Panc1 (cell line): Measurements from ENCODE around the gene FHIT. TPM values are rescaled to one million over a fixed set of nuclear protein-coding genes. Genes with fewer than 3 reads are reported as not detected.

Source experiments
- ATAC-seq: fragments of 200-7000 bp; cut with Tn5 transposase; 2 replicates; pipeline ENCODE4 v1.9.1; 2020; ENCODE audit warnings: mild to moderate bottlenecking, moderate library complexity
- BruUV-seq: library from RNA; stranded (reverse); fragments of 400-500 nt; replicated peaks from 2 replicates; lab custom pipeline; 2021; lab: Mats Ljungman, UMichigan
- CTCF ChIA-PET: fragments of 300-600 bp; sonication (Branson Sonifier 250); formaldehyde crosslinking; loops from one replicate; lab custom pipeline; 2022; ENCODE audit warnings: antibody characterized with exemption; lab: Charles Lee
- POLR2A ChIA-PET: fragments of 300-600 bp; sonication (Branson Sonifier 250); formaldehyde crosslinking; loops from one replicate; lab custom pipeline; 2022; ENCODE audit warnings: antibody characterized with exemption; lab: Charles Lee
- DNase-seq: peaks from one replicate; pipeline ENCODE4 v3.0.0-alpha.2; 2010; ENCODE audit warnings: low read depth, low spot score
- H3K27ac ChIP-seq: 2 replicates; pipeline ENCODE4 v1.5.1; 2011; ENCODE audit warnings: mild to moderate bottlenecking, low read length, inconsistent platforms
- H3K27me3 ChIP-seq: fragments of 200-500 bp; sonication (Bioruptor generic); 2 replicates; pipeline ENCODE4 v1.6.0; 2014; ENCODE audit warnings: low read length, inconsistent platforms; ENCODE audit not compliant: control insufficient read depth, insufficient read depth
- H3K36me3 ChIP-seq: fragments of 200-500 bp; sonication (Bioruptor generic); 2 replicates; pipeline ENCODE4 v1.5.1; 2014; ENCODE audit warnings: inconsistent platforms, mild to moderate bottlenecking, low read length, moderate library complexity; ENCODE audit not compliant: control insufficient read depth, insufficient read depth
- H3K4me1 ChIP-seq: 2 replicates; pipeline ENCODE4 v1.5.1; 2011; ENCODE audit warnings: inconsistent platforms, mild to moderate bottlenecking, low read length, moderate library complexity; ENCODE audit not compliant: control insufficient read depth, insufficient read depth
- H3K4me3 ChIP-seq, 2 experiments: 2 replicates each; pipeline ENCODE4 v1.5.1; 2011 to 2012; ENCODE audit warnings: low read depth in 2 of 2, low read length in 2 of 2, mild to moderate bottlenecking in 2 of 2, inconsistent platforms in 1 of 2, moderate library complexity in 1 of 2
- H3K9me3 ChIP-seq: fragments of 200-500 bp; sonication (Bioruptor generic); 2 replicates; pipeline ENCODE4 v1.5.1; 2014; ENCODE audit warnings: low read depth, mild to moderate bottlenecking, inconsistent platforms, low read length, moderate library complexity; ENCODE audit not compliant: control insufficient read depth, insufficient read depth
- POLR2AphosphoS5 ChIP-seq: IDR thresholded peaks from 2 replicates; pipeline ENCODE4 v1.6.1; 2012; ENCODE audit warnings: mild to moderate bottlenecking, low read depth, low read length, moderate library complexity
- SIN3A ChIP-seq: IDR thresholded peaks from 2 replicates; pipeline ENCODE4 v1.6.1; 2012; ENCODE audit warnings: low read depth, mild to moderate bottlenecking, low read length, moderate library complexity, borderline replicate concordance; ENCODE audit not compliant: insufficient read depth
- TCF7L2 ChIP-seq: IDR thresholded peaks from 2 replicates; pipeline ENCODE4 v1.6.1; 2011; ENCODE audit warnings: mild to moderate bottlenecking, low read depth, low read length, inconsistent platforms
- in situ Hi-C: cut with HindIII; loops from 2 replicates; pipeline ENCODE4 v1.10.0; 2016; ENCODE audit warnings: low sequenced_read_pairs, low pct_unique_long_range_greater_than_20kb
- intact Hi-C: fragments of 100-400 bp; cut with micrococcal nuclease; formaldehyde crosslinking; loops from one replicate; pipeline ENCODE4 v1.10.0; 2022; ENCODE audit not compliant: unreplicated experiment
- total RNA-seq: library from RNA; stranded (reverse); gene quantifications from one replicate; pipeline ENCODE4 v1.2.1, GENCODE V29; 2021; ENCODE audit not compliant: unreplicated experiment
- TF ChIP-seq, protein P1 (sequence below): fragments of 450-650 bp; IDR thresholded peaks from 2 replicates; pipeline ENCODE4 v1.5.1; 2017; ENCODE audit warnings: mild to moderate bottlenecking
- TF ChIP-seq, protein P2 (sequence below), 2 experiments: IDR thresholded peaks; 2 replicates each; pipeline ENCODE4 v1.6.1; 2011 to 2012; ENCODE audit warnings: low read depth in 2 of 2, control low read depth in 1 of 2, low read length in 1 of 2, mild to moderate bottlenecking in 1 of 2, moderate library complexity in 1 of 2; ENCODE audit not compliant: insufficient read depth in 1 of 2

FHIT gene
- total RNA-seq, 1 experiment from 2014 or later: 2.2 TPM

DNA sequence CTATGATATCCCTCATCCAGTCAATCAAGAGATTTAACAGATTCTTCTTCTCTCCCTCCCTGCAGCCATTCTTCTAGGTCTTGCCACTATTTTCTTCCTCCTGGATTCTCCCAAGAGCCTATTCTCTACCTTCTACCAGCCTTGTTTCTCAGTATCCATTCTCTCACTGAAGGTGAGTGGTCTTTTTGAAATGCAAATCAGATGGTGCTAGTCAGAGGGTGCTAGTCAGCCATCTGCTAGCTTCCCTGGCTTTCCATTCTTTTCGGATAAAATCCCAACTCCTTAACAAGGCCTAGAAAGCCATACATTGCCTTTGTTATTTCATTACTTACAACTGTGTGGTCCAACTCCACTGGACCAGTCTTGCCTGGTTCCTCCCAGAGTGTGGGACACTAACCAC lies 1467.1 kb downstream of the FHIT start:
- Histone ChIP-seq H3K9me3 (no peaks in the 10 kb centered on the region), H3K36me3 (no peaks in the 10 kb centered on the region), H3K27ac (no peak overlapping the region), H3K27me3 (no peaks in the 10 kb centered on the region), H3K4me3 (no peak overlapping the region), H3K4me1 (no peaks in the 10 kb centered on the region)
- CTCF ChIA-PET: no interaction called here
- no peak for ATAC-seq
- DNase-seq: no peak
- POLR2A ChIA-PET: no interaction called here
- TF ChIP-seq, protein P1, sequence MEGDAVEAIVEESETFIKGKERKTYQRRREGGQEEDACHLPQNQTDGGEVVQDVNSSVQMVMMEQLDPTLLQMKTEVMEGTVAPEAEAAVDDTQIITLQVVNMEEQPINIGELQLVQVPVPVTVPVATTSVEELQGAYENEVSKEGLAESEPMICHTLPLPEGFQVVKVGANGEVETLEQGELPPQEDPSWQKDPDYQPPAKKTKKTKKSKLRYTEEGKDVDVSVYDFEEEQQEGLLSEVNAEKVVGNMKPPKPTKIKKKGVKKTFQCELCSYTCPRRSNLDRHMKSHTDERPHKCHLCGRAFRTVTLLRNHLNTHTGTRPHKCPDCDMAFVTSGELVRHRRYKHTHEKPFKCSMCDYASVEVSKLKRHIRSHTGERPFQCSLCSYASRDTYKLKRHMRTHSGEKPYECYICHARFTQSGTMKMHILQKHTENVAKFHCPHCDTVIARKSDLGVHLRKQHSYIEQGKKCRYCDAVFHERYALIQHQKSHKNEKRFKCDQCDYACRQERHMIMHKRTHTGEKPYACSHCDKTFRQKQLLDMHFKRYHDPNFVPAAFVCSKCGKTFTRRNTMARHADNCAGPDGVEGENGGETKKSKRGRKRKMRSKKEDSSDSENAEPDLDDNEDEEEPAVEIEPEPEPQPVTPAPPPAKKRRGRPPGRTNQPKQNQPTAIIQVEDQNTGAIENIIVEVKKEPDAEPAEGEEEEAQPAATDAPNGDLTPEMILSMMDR: no peak
- TF ChIP-seq POLR2AphosphoS5: no peak
- TF ChIP-seq SIN3A: no peak
- TF ChIP-seq, protein P2, sequence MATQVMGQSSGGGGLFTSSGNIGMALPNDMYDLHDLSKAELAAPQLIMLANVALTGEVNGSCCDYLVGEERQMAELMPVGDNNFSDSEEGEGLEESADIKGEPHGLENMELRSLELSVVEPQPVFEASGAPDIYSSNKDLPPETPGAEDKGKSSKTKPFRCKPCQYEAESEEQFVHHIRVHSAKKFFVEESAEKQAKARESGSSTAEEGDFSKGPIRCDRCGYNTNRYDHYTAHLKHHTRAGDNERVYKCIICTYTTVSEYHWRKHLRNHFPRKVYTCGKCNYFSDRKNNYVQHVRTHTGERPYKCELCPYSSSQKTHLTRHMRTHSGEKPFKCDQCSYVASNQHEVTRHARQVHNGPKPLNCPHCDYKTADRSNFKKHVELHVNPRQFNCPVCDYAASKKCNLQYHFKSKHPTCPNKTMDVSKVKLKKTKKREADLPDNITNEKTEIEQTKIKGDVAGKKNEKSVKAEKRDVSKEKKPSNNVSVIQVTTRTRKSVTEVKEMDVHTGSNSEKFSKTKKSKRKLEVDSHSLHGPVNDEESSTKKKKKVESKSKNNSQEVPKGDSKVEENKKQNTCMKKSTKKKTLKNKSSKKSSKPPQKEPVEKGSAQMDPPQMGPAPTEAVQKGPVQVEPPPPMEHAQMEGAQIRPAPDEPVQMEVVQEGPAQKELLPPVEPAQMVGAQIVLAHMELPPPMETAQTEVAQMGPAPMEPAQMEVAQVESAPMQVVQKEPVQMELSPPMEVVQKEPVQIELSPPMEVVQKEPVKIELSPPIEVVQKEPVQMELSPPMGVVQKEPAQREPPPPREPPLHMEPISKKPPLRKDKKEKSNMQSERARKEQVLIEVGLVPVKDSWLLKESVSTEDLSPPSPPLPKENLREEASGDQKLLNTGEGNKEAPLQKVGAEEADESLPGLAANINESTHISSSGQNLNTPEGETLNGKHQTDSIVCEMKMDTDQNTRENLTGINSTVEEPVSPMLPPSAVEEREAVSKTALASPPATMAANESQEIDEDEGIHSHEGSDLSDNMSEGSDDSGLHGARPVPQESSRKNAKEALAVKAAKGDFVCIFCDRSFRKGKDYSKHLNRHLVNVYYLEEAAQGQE (IDR thresholded peaks at IDR 0.05; ENCODE audit: insufficient read depth in 1 of 2, low read depth in 2 of 2, low read length in 1 of 2): no peak
- no peak for TF ChIP-seq TCF7L2
- no TSS peak for BruUV-seq
- in situ Hi-C loops: no loop called here
- intact Hi-C loops: no loop called here

DNA sequence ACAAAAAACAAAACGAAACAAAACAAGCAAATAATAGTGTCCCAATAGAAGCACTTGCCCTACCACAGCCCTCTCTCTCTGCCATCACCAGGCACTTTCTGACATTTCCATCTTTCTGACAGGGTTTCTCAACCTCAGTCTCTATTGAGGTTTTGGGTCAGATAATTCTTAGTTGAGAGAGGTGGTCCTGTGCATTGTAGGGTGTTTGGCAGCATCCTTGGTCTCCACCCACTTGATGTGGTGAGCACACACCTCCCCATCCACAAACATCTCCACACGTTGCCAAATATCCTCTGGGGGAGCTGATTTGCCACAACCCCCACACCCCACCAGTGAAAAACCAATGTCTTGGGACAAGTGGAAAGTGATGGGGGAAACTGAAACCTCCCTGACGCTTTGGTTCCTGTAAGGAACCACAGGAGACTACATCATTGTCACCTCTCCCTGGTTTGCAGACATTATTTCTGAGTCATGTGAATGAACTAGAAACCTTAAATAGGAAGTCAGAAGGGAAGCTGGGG lies 1467.7 kb downstream of the FHIT start:
- DNase-seq (no peak), ATAC-seq (no peak)
- Histone ChIP-seq H3K9me3 (no peaks in the 10 kb centered on the region), H3K4me1 (no peaks in the 10 kb centered on the region), H3K4me3 (no peak overlapping the region), H3K27me3 (no peaks in the 10 kb centered on the region), H3K27ac (no peak overlapping the region), H3K36me3 (no peaks in the 10 kb centered on the region)
- ChIA-PET CTCF (no interaction called here), POLR2A (no interaction called here)
- no TSS peak for BruUV-seq
- TF ChIP-seq SIN3A (no peak), POLR2AphosphoS5 (no peak), TCF7L2 (no peak)
- TF ChIP-seq, protein P1: no peak
- TF ChIP-seq, protein P2 (IDR thresholded peaks at IDR 0.05; ENCODE audit: insufficient read depth in 1 of 2, low read depth in 2 of 2, low read length in 1 of 2): no peak
- in situ Hi-C loops (no loop called here), intact Hi-C loops (no loop called here)
